HG02678 (cell line): ENCODE results near the gene DBNDD2.

Source experiments
- ATAC-seq: cut with Tn5 transposase; IDR thresholded peaks from one replicate; pipeline ENCODE4 v1.9.1; 2021; ENCODE audit warnings: mild to moderate bottlenecking, moderate library complexity; ENCODE audit not compliant: unreplicated experiment

DBNDD2 gene

DNA sequence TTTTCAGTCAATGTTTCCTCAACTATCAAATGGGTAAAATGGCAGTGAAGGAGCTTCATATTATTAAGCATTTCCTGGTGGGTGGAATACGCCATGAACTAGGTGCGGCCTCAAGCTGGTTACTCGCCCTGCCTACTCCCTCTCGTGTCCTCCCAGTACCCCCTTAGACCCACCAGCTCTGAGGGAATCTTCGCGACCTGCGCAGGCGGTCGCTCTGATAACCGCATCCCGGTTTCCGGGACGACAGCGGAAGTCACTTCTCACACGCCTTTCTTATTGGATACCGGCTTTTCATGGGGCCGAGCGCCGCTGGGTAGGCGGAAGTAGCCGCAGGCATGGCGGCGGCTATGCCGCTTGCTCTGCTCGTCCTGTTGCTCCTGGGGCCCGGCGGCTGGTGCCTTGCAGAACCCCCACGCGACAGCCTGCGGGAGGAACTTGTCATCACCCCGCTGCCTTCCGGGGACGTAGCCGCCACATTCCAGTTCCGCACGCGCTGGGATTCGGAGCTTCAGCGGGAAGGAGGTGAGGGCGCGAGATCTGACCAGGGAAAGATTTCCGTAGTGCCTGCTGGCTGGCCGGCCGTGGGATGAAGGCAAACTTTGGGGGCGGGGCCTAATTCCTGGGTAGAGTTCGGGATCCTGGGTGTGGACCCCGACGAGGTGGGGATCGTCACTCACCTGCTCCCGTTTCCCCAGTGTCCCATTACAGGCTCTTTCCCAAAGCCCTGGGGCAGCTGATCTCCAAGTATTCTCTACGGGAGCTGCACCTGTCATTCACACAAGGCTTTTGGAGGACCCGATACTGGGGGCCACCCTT lies 7.9 kb downstream of the DBNDD2 start, which contains the start of gene PIGT:
PIGT (plus strand) TSS at position 320 of the 816 bp plus-strand sequence; CDS start at position 336, 16 bp downstream.
- peak; percentile 79 for ATAC-seq

DNA sequence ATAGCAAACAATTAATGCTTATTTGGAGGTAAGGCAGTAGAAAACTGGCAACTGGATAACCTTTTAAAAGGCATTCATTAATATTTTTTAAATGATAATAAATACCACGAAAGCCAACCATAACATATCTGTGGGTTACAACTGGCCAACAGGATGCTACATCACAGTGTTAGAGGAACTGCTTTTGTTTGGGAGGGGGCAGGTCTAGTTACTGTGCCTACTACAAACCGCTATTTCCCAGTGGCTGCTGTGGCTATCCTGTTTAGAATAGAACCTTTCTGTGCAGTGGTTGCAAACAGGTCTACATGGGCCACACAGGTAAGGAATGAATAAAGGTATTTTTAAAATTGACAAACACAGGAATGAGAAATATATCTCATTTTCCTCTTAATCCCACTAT lies 8.8 kb downstream of the DBNDD2 start:
- no peak for ATAC-seq

DNA sequence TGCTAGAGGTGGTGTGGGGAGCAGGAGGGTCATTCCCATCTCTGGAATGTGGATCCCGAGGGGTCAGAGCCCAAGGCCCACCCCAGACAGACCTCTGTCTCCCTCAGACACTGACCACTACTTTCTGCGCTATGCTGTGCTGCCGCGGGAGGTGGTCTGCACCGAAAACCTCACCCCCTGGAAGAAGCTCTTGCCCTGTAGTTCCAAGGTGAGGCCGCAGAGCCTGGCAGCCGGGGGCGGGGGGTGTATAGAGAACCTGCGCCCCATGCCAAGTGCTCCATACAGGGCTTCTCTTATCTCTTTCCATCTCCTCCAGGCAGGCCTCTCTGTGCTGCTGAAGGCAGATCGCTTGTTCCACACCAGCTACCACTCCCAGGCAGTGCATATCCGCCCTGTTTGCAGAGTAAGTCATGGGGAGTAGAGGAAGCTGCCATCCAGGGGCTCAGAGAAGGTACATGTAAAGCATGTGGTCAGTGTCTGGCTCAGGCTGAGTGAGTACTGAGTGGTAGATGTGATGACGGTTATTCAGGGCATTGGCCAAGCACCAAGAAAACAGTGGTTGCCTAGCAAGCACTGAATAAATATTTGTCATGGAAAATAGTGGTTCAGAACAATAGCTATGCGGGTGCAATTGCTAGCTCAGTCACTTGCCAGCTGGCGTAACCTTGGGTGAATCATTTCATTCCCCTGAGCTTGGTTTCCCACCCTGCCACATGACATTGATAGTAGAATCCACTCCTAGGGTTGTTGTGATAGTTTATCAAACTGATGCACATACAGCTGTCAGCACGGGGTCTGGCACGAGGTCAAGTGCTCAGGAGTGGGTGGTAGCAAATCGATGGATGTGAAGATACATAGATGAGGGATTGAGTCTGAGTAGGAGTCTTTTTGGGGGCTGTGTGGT lies 11.4 kb downstream of the DBNDD2 start:
- peak; percentile 80 for ATAC-seq

DNA sequence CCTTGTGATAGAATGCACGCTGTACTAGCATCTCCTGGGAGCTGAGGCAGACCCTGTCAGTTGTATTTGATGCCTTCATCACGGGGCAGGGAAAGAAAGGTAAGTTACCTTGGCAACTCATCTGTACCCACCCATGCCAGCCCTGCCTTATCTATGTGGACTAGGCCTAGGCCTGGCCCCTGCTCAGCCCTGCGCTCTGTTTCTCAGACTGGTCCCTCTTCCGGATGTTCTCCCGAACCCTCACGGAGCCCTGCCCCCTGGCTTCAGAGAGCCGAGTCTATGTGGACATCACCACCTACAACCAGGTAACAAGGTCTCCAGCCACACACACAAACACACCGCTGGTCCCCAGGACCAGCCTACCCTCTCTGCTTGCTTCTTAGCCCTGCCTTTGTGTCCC lies 12.0 kb downstream of the DBNDD2 start:
- ATAC-seq, result no peak

DNA sequence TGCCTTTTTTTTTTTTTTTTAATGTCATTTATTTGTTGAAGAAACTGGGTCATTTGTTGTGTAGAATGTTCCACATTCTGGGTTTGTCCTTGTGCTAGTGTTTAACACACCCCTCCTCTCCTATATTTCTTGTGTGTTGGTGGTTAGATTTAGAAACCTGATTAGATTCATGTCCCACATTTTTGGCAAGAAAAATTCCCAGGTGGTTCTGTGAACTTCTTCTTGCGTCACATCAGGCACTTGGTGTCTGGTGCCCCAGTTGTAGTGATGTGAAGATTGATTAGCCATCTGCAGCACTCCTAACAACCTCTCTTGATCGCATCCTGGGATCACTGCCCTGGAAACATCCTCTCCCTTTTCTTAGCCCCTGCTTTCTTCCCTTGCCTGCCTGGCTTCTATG lies 15.6 kb downstream of the DBNDD2 start:
- no peak for ATAC-seq

DNA sequence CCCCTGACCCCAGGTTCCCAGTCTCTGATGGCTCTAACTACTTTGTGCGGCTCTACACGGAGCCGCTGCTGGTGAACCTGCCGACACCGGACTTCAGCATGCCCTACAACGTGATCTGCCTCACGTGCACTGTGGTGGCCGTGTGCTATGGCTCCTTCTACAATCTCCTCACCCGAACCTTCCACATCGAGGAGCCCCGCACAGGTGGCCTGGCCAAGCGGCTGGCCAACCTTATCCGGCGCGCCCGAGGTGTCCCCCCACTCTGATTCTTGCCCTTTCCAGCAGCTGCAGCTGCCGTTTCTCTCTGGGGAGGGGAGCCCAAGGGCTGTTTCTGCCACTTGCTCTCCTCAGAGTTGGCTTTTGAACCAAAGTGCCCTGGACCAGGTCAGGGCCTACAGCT lies 17.5 kb downstream of the DBNDD2 start:
- no peak for ATAC-seq

DNA sequence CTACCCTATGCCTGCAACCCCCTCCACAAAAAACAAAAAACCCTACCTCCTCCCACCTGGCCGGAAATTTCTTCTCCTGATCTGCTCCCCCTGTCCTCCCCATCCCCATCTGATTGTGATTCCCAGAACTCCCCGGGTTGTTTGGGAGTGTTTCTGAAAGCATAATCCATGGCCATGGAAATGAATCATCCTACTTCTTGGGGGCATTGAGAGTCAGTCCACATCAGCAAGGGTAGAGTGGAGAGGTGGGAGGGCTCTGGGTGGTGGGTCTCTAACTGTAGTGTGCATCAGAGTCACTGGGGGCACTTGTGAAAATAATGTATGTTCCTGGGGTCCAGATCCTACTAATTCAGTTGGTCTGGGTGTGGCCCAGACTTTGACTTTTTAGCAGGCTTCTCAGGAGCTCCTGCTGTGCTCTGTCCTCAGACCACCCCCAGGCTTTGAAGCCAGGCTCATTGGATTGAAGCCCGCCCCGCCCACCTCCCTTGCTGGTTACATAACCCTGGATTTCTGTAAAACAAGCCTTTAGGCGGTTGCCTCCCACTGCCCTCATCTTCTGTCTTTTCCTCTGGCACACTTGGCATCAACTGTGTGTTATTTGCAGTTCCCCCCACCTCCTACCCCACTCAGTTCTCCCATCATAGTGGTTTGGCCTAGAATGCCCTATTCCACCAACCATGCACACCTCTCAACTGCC lies 18.4 kb downstream of the DBNDD2 start:
- ATAC-seq, result no peak

DNA sequence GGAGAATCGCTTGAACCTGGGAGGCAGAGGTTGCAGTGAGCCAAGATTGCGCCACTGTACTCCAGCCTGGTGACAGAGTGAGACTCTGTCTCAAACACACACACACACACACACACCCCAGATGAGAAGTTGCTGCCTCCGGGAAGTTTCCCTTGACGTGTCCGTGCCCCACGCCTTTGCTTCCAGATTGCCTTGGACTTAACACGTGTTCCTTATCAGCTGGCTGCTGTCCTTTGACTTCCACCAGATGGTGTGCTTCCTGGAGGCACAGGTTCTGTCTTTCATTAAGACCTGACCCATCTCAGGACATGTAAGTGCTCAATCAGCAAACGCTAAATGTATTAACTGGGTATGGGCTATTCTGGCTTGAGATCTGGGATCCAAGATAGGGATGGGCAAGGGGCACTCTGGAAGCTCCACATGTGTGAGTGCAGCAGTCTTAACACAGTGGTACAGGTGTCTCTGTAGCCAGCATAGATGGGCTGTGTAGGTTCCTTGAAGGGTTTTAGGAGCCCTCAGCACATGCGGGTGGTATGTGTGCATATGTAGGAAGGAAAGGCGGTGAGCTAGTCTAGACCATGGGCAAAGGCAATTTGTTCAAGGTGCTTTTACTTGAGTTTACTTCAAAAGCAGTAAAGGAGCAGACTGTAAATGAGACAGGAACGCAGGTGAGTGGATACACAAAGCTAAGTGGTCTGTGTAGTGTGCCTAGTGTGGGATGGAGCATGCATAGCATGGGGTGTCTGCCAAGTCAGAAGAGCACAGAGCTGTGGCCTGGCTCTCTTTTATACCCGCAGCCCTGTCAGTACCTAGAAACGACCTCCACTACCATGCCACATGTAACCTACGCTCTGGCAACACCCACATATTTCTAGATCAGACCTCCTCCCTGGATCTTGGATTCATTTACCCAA lies 19.4 kb downstream of the DBNDD2 start:
- ATAC-seq, result no peak

DNA sequence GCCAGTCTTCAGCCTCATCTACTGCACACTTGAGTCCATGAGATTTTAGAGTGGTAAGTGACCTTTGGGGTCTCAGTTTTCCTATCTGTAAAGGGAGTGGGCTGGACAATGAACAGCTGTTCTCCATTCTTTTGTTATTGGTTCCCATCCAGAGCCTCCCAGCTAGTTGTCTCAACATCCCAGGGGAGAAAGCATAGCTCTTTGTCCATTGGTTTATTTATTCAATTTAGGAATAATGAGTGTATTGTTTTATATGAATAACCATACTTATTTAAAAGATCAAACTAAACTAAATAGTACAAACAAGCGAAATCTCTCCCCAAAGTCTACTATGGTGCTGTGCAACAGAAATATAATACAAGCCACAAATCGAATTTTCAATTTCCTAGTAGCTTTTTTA lies 21.5 kb downstream of the DBNDD2 start:
- no peak for ATAC-seq

DNA sequence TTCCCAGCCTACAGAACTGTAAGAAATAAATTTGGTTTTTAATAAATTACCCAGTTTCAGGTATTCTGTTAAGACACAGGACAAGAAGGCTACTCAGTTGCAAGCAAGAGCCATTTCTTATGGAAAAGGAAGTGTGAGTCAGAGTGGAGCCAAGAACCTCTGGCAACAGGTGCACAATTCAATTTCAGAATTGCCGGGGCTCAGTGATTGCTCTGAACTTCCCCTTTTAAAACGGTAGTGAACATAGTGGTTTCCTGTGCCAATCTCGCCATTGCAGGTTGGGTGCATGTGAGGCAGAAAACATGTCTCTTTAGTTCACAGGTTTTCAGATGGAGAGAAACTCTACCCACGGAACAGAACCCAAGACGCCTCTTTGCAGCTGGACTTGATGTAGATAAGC lies 24.2 kb downstream of the DBNDD2 start:
- ATAC-seq, result peak; percentile 69

DNA sequence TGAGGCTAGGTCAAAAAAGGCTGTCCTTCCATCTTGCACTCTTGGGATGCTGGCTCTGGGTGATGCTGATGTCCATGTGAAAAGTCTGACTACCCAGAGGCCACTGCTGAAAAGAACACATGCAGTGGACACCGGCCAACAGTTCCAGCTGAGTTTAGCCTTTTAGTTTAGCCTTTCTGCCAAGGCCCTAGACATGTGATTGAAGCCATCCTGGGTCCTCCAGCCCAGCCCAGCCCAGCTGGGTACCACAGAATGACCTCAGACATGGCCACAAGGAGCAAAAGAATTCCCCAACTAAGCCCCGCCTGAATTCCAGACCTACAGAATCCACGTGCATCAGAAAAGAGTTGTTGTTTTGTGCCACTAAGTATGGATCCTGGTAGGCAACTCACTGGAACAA lies 25.2 kb downstream of the DBNDD2 start:
- no peak for ATAC-seq

DNA sequence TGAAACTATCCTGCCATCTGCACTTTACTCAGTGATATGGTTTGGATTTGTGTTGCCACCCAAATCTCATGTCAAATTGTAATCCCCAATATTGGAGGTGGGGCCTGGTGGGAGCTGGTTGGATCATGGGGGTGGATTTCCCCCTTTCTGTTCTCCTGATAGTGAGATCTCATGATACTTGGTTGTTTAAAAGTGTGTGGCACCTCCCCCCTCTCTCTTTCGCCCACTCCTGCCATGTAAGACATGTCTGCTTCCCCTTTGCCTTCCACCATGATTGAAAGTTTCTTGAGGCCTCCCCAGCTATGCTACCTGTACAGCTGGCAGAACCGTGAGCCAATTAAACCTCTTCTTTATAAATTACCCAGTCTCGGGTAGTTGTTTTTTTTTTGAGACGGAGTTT lies 25.9 kb downstream of the DBNDD2 start:
- no peak for ATAC-seq

DNA sequence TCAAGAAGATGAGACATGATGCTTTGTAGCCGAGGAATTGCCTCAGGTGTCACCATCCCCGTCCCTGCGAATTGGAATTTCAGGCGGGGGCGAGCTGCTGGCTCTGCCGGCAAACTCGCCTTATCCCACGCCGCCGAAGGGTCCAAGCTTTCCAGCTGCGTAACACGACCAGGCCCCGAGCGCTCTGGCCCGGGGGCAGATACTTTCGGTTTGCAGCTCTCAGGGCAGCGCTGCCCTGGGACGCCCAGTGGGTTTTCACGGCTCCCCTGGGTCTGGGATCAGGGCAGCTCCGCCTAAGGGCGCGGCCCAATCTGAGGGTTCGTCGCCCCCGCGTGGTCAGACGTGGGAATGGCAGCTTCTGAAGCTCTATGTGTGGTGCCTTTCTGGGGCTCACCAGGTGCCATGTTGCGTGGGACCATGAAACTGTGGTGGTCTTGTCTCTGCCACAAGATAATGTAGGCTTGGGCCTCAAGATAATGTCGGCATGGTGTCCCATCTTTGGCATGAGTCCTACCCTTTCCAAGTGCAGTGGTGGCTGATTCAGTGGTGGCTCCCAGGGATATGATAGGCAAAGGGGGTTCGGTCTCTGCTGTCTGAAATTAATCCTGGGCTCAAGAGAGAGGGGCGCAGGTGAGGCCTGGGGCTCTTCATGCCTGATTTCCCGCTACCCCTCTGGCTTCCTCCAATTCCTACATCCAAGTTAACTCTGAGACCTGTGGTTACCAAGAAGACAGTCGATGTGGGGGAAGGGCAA lies 28.8 kb downstream of the DBNDD2 start:
- no peak for ATAC-seq

DNA sequence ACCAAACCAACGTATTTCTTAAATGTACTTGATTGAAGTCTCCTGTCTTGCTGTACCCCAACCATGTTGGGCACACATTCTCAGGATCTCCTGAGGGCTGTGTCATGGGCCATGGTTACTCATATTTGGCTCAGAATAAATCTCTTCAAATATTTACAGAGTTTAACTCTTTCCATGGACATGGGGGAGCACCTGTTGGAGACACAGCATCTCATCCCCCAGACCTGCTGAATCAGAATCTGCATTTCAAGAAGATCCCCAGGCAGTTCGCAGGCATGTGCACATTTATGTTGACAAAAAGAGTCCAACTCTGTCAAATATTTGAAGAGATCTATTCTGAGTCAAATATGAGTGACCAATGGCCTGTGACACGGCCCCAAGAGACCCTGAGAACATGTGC lies 32.3 kb downstream of the DBNDD2 start:
- no peak for ATAC-seq

DNA sequence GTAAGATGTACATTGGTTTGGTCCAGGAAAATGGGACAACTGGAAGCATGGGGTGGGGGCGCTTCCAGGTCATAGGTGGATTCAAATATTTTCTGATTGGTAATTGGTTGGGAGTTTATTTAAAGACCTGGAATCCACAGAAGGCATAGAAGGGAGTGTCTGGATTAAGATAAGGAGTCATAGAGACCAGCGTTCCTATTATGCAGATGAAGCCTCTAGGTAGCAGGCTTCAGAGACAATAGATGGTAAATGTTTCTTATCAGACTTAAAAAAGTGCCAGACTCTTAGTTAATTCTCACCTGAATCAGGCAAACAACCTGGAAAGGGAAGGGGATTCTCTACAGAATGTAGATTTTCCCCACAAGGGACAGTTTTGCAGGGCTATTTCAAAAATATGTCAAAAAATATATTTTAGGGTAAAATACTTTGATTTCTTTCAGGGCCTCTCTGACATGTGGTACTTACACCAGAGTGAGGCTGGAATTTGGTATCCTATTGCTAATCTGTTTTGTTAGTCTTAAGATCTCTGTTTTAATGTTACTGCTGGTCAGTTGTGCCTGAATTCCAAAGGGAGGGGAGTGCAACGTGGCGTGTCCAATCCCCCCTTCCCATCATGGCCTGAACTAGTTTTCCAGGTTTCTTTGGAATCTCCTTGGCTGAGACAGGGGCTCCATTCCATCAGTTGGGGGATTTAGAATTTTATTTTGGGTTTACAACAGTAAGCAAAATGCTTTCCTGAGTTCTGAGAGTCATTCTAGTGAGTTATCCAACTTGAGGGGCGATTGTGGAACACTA lies 33.0 kb downstream of the DBNDD2 start:
- no peak for ATAC-seq

DNA sequence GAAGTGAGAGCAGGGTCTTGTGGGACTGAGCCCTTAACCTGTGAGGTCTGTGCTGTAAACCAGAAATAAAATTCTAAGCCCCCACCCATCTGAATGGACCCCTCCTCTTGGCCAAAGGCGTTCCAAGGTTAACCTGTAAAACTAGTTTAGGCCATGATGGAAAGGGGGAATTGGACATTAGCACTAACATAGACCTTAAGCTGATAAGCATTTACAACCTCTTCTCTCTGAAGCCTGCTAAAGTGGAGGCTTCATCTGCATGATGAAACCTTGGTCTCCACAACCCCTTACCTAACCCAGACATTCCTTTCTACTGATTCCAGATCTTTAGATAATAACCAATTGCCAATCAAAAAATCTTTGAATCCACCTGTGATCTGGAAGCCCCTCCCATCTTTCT lies 33.7 kb downstream of the DBNDD2 start:
- ATAC-seq, result no peak

DNA sequence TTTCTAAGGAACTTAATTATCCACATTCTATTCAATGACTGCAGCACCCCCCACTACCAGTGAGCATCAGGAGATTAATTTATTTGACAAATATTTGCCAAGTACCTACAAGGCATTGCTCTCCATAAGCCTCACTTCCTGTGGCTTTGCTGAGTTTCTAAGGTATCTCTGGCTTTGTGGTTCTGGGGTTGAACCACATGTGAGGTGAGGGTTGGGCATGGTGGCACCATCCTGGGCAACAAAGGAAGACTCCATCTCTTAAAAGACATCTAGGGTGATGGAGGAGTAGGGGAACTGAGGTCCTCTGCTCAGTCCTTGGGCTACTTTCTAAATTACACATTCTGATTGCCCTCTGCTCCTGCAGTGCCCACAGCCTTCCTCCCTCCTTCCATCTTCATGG lies 36.0 kb downstream of the DBNDD2 start:
- no peak for ATAC-seq

DNA sequence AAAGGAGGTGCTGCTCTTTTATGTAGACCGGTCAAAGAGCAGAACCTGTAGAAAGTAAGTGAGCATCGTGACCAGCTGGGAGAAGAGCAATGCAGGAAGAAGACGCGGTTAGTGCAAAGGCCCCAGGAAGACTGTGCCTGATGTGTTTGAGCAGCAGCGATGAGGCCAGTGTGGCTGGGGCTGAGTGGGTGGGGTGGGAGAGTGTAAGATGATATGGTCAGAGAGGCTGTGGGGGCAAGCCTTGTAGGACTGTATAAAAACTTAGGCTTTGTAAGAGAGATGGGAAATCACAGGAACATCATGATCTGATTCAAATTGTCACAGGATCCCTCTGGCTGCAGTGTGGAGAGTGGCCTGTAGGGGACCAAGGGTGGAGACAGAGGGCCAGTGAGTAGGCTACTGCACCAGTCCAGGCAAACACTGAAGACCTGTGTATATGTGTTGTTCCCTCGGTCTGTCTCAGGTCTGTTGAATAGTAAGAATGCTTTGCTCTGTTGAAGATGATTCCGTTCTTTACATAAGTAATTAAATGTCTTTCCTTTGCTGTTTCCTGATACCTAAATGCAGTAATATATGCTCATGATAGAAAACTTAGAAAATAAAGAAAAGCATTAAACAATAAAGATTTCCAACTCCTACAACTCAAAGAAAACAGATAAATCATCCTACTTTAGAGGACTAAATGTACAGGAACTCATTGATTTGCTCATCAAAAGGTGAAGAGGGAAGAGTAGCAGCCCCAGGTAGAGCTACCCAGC lies 37.9 kb downstream of the DBNDD2 start:
- peak; percentile 54 for ATAC-seq
